ENCODE results near the gene GTF3C2. TPM values are rescaled to one million over a fixed set of nuclear protein-coding genes. Genes with fewer than 3 reads are reported as not detected.

The GTF3C2 gene
- total and polyA plus RNA-seq, 2 of the 4 experiments (the other 2 are of a cell fraction): 25.5 to 36.9 TPM

GRCh38 chr2:27381577-27382181, 25.1 kb upstream of the GTF3C2 start:
- Histone ChIP-seq H3K14ac (replicated peaks; ENCODE audit: low read depth, low read length) (no peak overlapping the region), H3K9me1 (ENCODE audit: insufficient read depth, low read length) (peaks cover 6% of the 10 kb centered on the region; the same call in 1 of the 2 replicates), H3K18ac (ENCODE audit: low read depth, low read length) (no peak overlapping the region), H2BK120ac (ENCODE audit: low read depth, low read length) (no peak overlapping the region), H4K8ac (ENCODE audit: low read depth in 2 of 2, low read length in 2 of 2) (peak overlapping the region; percentile 96 to 97; a peak in 3 of 4 replicates), H3K4me2 (ENCODE audit: low read depth, low read length) (no peak overlapping the region), H3K4ac (ENCODE audit: low read depth, low read length) (no peak overlapping the region; the same call in 1 of the 2 replicates), H4K20me1 (ENCODE audit: insufficient read depth, low read length) (peaks cover 10% of the 10 kb centered on the region; the same call in 1 of the 2 replicates), H3K36me3 (ENCODE audit: control insufficient read depth, insufficient read depth, low read length) (peaks cover 53% of the 10 kb centered on the region), H3K23ac (ENCODE audit: low read depth, low read length) (no peak overlapping the region), H2AK5ac (ENCODE audit: low read depth, low read length) (peak overlapping the region; percentile 87; the same call in 1 of the 2 replicates), H3K27ac (ENCODE audit: insufficient read depth, low read length) (no peak overlapping the region), H2AFZ (replicated peaks; ENCODE audit: low read length, poor library complexity) (peak overlapping the region; percentile 95), H2BK15ac (ENCODE audit: low read depth, low read length) (no peak overlapping the region), H3K9me3 (ENCODE audit: control insufficient read depth, insufficient read depth, low read length) (no peaks in the 10 kb centered on the region), H3K56ac (ENCODE audit: extremely low read depth, insufficient read depth, low read length) (no peak overlapping the region), H3K27me3 (ENCODE audit: control insufficient read depth, insufficient read depth, low read length) (no peaks in the 10 kb centered on the region), H3K4me3 (ENCODE audit: insufficient read depth, low read depth, low read length) (no peak overlapping the region), H4K91ac (ENCODE audit: insufficient read depth, low read depth, low read length) (no peak overlapping the region), H2AK9ac (replicated peaks; ENCODE audit: low read depth, low read length, poor library complexity) (peak overlapping the region; percentile 80), H4K5ac (ENCODE audit: low read depth, low read length) (peak overlapping the region; percentile 96; the same call in 1 of the 2 replicates), H2BK20ac (ENCODE audit: low read depth, low read length) (no peak overlapping the region), H2BK5ac (ENCODE audit: low read depth, low read length, poor library complexity, severe bottlenecking) (no peak overlapping the region), H3K79me1 (ENCODE audit: low read depth in 1 of 2, low read length in 2 of 2) (peaks cover 19 to 41% of the 10 kb centered on the region in 2 experiments), H3K4me1 (ENCODE audit: control insufficient read depth, insufficient read depth, low read length) (peaks cover 6% of the 10 kb centered on the region), H3K9ac (ENCODE audit: low read depth, low read length) (no peak overlapping the region)
- TF ChIP-seq MAFK (IDR thresholded peaks at IDR 0.05; ENCODE audit: low read depth, low read length) (0 out of 2 replicates have a peak, but pooled peaks have one; percentile 19), CEBPB (IDR thresholded peaks at IDR 0.05; ENCODE audit: low read depth, low read length) (no peak)
- intact Hi-C loops (cut with micrococcal nuclease) (no loop called here), in situ Hi-C loops (cut with MboI; ENCODE audit: low sequenced_read_pairs) (no loop called here), dilution Hi-C loops (cut with HindIII; ENCODE audit: low sequenced_read_pairs, unreplicated experiment) (no loop called here)
- TSS peak; percentile 86 for BruUV-seq (replicated peaks)
- ATAC-seq (ENCODE audit: low read depth) (no peak), DNase-seq (no peak)
- CTCF ChIA-PET: no interaction called here
- WGBS, 2 experiments (ENCODE audit: extremely low coverage in 2 of 2, insufficient read length in 1 of 2): 86% methylated on average over 1 of the region's 10 CpGs; no CpG with 5 or more reads in 1 of the 2 experiments
- POLR2A ChIA-PET (ENCODE audit: unreplicated experiment): no interaction called here

Measured in IMR-90 (cell line).